Measurements from ENCODE around the gene CHST11.

DNA sequence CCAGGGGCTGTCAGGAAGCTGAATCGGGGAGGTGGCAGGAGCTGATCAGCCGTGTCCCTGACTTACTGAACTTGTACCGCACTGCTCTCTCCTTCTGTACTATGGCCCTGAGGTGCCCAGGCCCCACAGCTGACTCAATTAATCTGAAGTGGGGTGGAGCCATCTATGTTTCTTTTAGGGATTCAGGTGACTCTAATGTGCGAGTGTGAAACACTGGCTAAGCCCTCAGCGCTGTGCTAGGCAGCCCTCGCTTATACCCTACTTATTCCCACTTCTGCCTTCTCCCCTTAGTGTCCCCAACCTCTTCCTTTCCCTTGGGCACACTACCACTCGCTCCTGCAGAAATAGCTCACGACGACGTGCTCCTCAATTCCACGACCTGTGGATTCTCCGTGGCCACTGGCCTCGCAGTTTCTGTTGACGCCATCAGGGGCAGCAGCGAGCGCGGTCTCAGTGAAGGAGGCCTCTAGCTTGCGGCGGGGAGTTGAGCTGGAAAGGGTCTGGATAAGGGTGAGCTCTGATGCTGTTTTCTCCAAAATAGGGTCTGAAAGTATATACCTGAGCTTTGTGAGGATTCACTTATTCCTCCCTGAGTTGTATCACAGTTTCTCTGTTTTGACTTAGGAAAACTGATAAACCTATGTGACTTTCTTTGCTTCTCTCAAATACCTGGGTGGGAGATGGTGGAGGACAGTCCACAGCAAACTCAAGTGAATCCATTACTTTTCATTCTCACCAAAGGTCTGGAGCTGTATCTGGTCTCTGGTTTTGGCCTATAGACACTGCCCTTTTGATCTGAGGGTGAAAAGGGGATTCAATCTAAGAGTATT is 333.8 kb downstream of the CHST11 start:
- TF ChIP-seq ZNF740 (CRISPR knock-in tag; IDR thresholded peaks at IDR 0.05) = no peak
- TF ChIP-seq ZNF740 (tag; IDR thresholded peaks at IDR 0.05) = no peak
- no peak for TF ChIP-seq ZNF165 (CRISPR knock-in tag; IDR thresholded peaks at IDR 0.05; ENCODE audit: borderline replicate concordance)
